SK-N-SH (cell line): Measurements from ENCODE around the gene DOK3. TPM values are rescaled to one million over a fixed set of nuclear protein-coding genes. Genes with fewer than 3 reads are reported as not detected.

Experiments used
- CTCF ChIA-PET: fragments of 300-600, 350-600 bp; formaldehyde crosslinking; extraction: SDS; loops from one replicate; lab custom pipeline; 2021; lab: Yijun Ruan, JAX
- POLR2A ChIA-PET: fragments of 350-600 bp; sonication (Branson Sonifier 250); formaldehyde crosslinking; extraction: SDS; loops from one replicate; lab custom pipeline; 2020; ENCODE audit warnings: antibody characterized with exemption, inconsistent platforms; lab: Yijun Ruan, JAX
- DNase-seq: peaks from one replicate; pipeline ENCODE4 v3.0.0; 2012
- H2AFZ ChIP-seq: fragments of 200-600 bp; sonication (generic); 2 replicates; pipeline ENCODE4 v1.8.1; 2016; ENCODE audit warnings: antibody characterized with exemption, mild to moderate bottlenecking, low read depth
- H3F3A ChIP-seq: fragments of 200-600 bp; sonication (generic); replicated peaks from 2 replicates; pipeline ENCODE3; 2016; ENCODE audit warnings: antibody characterized with exemption, mild to moderate bottlenecking; ENCODE audit not compliant: insufficient read depth
- H3K27ac ChIP-seq, 2 experiments: fragments of 200-500 bp in 1 of 2; fragments of 200-600 bp in 1 of 2; sonication (Bioruptor generic) in 1 of 2; sonication (generic), shearing (Covaris generic) in 1 of 2; 2 replicates each; pipeline versions ENCODE4 v1.5.1 to v1.6.1; 2014 to 2016; ENCODE audit warnings: low read depth in 2 of 2, inconsistent platforms in 1 of 2, low read length in 1 of 2, mild to moderate bottlenecking in 1 of 2, mixed read lengths in 1 of 2
- H3K27me3 ChIP-seq: fragments of 200-600 bp; sonication (generic), shearing (Covaris generic); 2 replicates; pipeline ENCODE4 v1.6.1; 2016; ENCODE audit warnings: mixed run types; ENCODE audit not compliant: insufficient read depth
- H3K36me3 ChIP-seq, 2 experiments: fragments of 200-500 bp in 1 of 2; fragments of 200-600 bp in 1 of 2; sonication (Bioruptor generic) in 1 of 2; sonication (generic) in 1 of 2; replicated peaks in 1 of 2; 2 replicates each; pipeline versions ENCODE3 to v1.5.1; 2014 to 2016; ENCODE audit warnings: low read length in 1 of 2, mild to moderate bottlenecking in 1 of 2; ENCODE audit not compliant: insufficient read depth in 2 of 2, control insufficient read depth in 1 of 2
- H3K4me1 ChIP-seq, 2 experiments: fragments of 200-500 bp in 1 of 2; fragments of 200-600 bp in 1 of 2; sonication (Bioruptor generic) in 1 of 2; sonication (generic), shearing (Covaris generic) in 1 of 2; 2 replicates each; pipeline versions ENCODE4 v1.5.1 to v1.6.1; 2014 to 2016; ENCODE audit warnings: low read depth in 1 of 2, low read length in 1 of 2, mixed run types in 1 of 2; ENCODE audit not compliant: insufficient read depth in 2 of 2, control insufficient read depth in 1 of 2
- H3K4me2 ChIP-seq: fragments of 200-600 bp; sonication (generic), shearing (Covaris generic); 2 replicates; pipeline ENCODE4 v1.6.1; 2017; ENCODE audit warnings: mixed run types
- H3K4me3 ChIP-seq, 2 experiments: fragments of 200-500 bp in 1 of 2; fragments of 200-600 bp in 1 of 2; sonication (Bioruptor generic) in 1 of 2; sonication (generic), shearing (Covaris generic) in 1 of 2; 2 replicates each; pipeline versions ENCODE4 v1.5.1 to v1.8.1; 2014 to 2016; ENCODE audit warnings: low read depth in 2 of 2, inconsistent platforms in 1 of 2, low read length in 1 of 2, mild to moderate bottlenecking in 1 of 2, mixed read lengths in 1 of 2, moderate library complexity in 1 of 2
- H3K79me2 ChIP-seq: fragments of 200-600 bp; sonication (generic); 2 replicates; pipeline ENCODE4 v1.8.1; 2017; ENCODE audit warnings: mild to moderate bottlenecking; ENCODE audit not compliant: insufficient read depth
- H3K9ac ChIP-seq: fragments of 200-600 bp; sonication (generic); 2 replicates; pipeline ENCODE4 v1.6.1; 2017; ENCODE audit warnings: mixed run types
- H3K9me2 ChIP-seq: fragments of 200-600 bp; sonication (generic); 2 replicates; pipeline ENCODE4 v1.6.1; 2017; ENCODE audit warnings: mixed run types
- H3K9me3 ChIP-seq: fragments of 200-600 bp; sonication (generic); 2 replicates; pipeline ENCODE4 v1.6.1; 2017; ENCODE audit warnings: mixed run types, mild to moderate bottlenecking, moderate library complexity
- H4K20me1 ChIP-seq: fragments of 200-600 bp; sonication (generic); 2 replicates; pipeline ENCODE4 v1.6.1; 2017; ENCODE audit warnings: mild to moderate bottlenecking, mixed run types; ENCODE audit not compliant: insufficient read depth
- CTCF ChIP-seq: fragments of 200-600 bp; sonication (generic); IDR thresholded peaks from 2 replicates; pipeline ENCODE4 v1.6.1; 2017; ENCODE audit warnings: antibody characterized with exemption, mild to moderate bottlenecking, moderate library complexity
- ELF1 ChIP-seq: IDR thresholded peaks from 2 replicates; pipeline ENCODE4 v1.4.0; 2012
- FOXM1 ChIP-seq: IDR thresholded peaks from 2 replicates; pipeline ENCODE4 v1.4.0; 2012; ENCODE audit warnings: low read depth, mild to moderate bottlenecking
- GABPA ChIP-seq: IDR thresholded peaks from 2 replicates; pipeline ENCODE4 v1.4.0; 2012; ENCODE audit warnings: low read depth, mild to moderate bottlenecking
- GATA2 ChIP-seq: sonication (generic); formaldehyde crosslinking; IDR thresholded peaks from 2 replicates; pipeline ENCODE4 v1.5.0; 2020; ENCODE audit warnings: mild to moderate bottlenecking, missing genetic modification reagents
- IRF3 ChIP-seq: fragments of 150-350 bp; IDR thresholded peaks from 2 replicates; pipeline ENCODE4 v1.6.1; 2016; ENCODE audit warnings: mild to moderate bottlenecking, low read depth, low read length
- MAX ChIP-seq: IDR thresholded peaks from 2 replicates; pipeline ENCODE4 v1.4.0; 2012; ENCODE audit warnings: low read depth
- POLR2AphosphoS5 ChIP-seq: IDR thresholded peaks from 2 replicates; pipeline ENCODE4 v1.6.1; 2012; ENCODE audit warnings: low read depth, low read length
- RAD21 ChIP-seq: IDR thresholded peaks from 2 replicates; pipeline ENCODE4 v1.6.1; 2012; ENCODE audit warnings: mild to moderate bottlenecking, low read length
- TAF1 ChIP-seq: IDR thresholded peaks from 2 replicates; pipeline ENCODE4 v1.6.1; 2012; ENCODE audit warnings: low read depth, mild to moderate bottlenecking, low read length, moderate library complexity, borderline replicate concordance
- TEAD4 ChIP-seq: IDR thresholded peaks from 2 replicates; pipeline ENCODE4 v1.4.0; 2012; ENCODE audit warnings: mild to moderate bottlenecking, borderline replicate concordance; ENCODE audit not compliant: insufficient read depth
- USF2 ChIP-seq: fragments of 150-350 bp; IDR thresholded peaks from 2 replicates; pipeline ENCODE4 v1.6.1; 2017; ENCODE audit warnings: antibody characterized with exemption, low read length, low read depth, borderline replicate concordance
- ZBTB33 ChIP-seq: IDR thresholded peaks from 2 replicates; pipeline ENCODE4 v1.4.0; 2012; ENCODE audit warnings: low read depth, borderline replicate concordance
- WGBS: methylation state at CpG from one replicate; pipeline ENCODE4 v1.1.6; 2017; ENCODE audit warnings: low lambda C conversion rate; 5-methylcytosine and 5-hydroxymethylcytosine counted together
- polyA plus RNA-seq, 3 experiments: library from polyadenylated mRNA; depleted of rRNA; stranded (reverse); fragments of >200 nt; gene quantifications; 2 replicates each; pipeline ENCODE4 v1.2.3, GENCODE V29; 2012

Gene DOK3
- polyA plus RNA-seq, 1 of the 3 experiments (the other 2 are of a cell fraction), result 2.2 TPM

GRCh38 chr5:177490992-177491391, 18.6 kb downstream of the DOK3 start:
- Histone ChIP-seq H3K4me3 (peak overlapping the region in 1 of 2 experiments; percentile 56; a peak in 1 of 4 replicates), H3K4me2 (no peak overlapping the region), H4K20me1 (peaks cover 88% of the 10 kb centered on the region), H3K9me3 (no peaks in the 10 kb centered on the region), H3K4me1 (peaks cover 30 to 34% of the 10 kb centered on the region in 2 experiments; a peak in 3 of 4 replicates), H2AFZ (no peak overlapping the region), H3F3A (peaks cover 30% of the 10 kb centered on the region), H3K9me2 (no peaks in the 10 kb centered on the region), H3K9ac (no peak overlapping the region), H3K36me3 (peaks cover 56 to 59% of the 10 kb centered on the region in 2 experiments), H3K79me2 (peaks cover 63% of the 10 kb centered on the region), H3K27ac (0 out of 4 replicates have a peak overlapping the region, but pooled peaks of 1 of the 2 experiments have one; percentile 15), H3K27me3 (no peaks in the 10 kb centered on the region)
- WGBS, result 90% methylated on average over 13 of the region's 16 CpGs
- no peak for DNase-seq
- CTCF ChIA-PET, result interaction anchor here (1.0 to 8.4 kb wide), 4 partner anchors 13 to 101 kb away, joined by 3 to 201 read pairs (median 4); partner anchors contain the start of gene DBN1
- TF ChIP-seq TEAD4 (no peak), RAD21 (no peak), USF2 (no peak), GATA2 (CRISPR knock-in tag) (no peak), CTCF (no peak), ZBTB33 (no peak), IRF3 (no peak), ELF1 (no peak), FOXM1 (no peak), GABPA (no peak), POLR2AphosphoS5 (no peak), MAX (no peak), TAF1 (no peak)
- POLR2A ChIA-PET, result no interaction called here
